Cardiac fibroblast (primary cell): Measurements from ENCODE around the gene RTP2.

ENCODE experiments used
- DNase-seq, 2 donors: peaks; one replicate each; pipeline versions ENCODE4 v3.0.0 to v3.0.0-alpha.2; 2010; ENCODE audit warnings: low read depth in 2 of 2
- H3K4me3 ChIP-seq, 2 donors: replicated peaks in 1 of 2; 1 replicate in 1 of 2; 2 replicates in 1 of 2; pipeline ENCODE4 v1.5.1; 2011; ENCODE audit warnings: low read depth in 2 of 2, low read length in 2 of 2, mild to moderate bottlenecking in 2 of 2, moderate library complexity in 1 of 2
- CTCF ChIP-seq: IDR thresholded peaks from one replicate; pipeline ENCODE4 v1.5.1; 2011; ENCODE audit warnings: low read depth, mild to moderate bottlenecking, low read length, inconsistent platforms

RTP2 gene

GRCh38 chr3:187662848-187663409, 39.4 kb downstream of the RTP2 start:
- no peak for DNase-seq
- TF ChIP-seq CTCF, result no peak
- H3K4me3 ChIP-seq, result no peak overlapping the region

- H3K4me3 ChIP-seq, result no peak overlapping the region
- no peak for TF ChIP-seq CTCF
- DNase-seq, result no peak
Observed at GRCh38 chr3:187661267-187661666, 41.1 kb downstream of the RTP2 start.

- no peak for DNase-seq
- TF ChIP-seq CTCF, result no peak
- no peak overlapping the region for H3K4me3 ChIP-seq
Observed at GRCh38 chr3:187651282-187651681, 51.1 kb downstream of the RTP2 start.
